Measurements from ENCODE around the gene RHOBTB3.

- TF ChIP-seq POLR2A (IDR thresholded peaks at IDR 0.05) = no peak
- peak; percentile 10 for TF ChIP-seq POLR2AphosphoS5 (IDR thresholded peaks at IDR 0.05)
Observed at GRCh38 chr5:95823738-95824609, 92.8 kb downstream of the RHOBTB3 start.

All from prostate gland (tissue), 1 donor.